NCI-H1436 (cell line): Measurements from ENCODE around the gene THEMIS.
"Not testable (repeated sequence)": the region's sequence is repeated elsewhere in the genome, so short reads cannot be mapped to it uniquely, and the experiment has no call there.

Source experiments
- DNase-seq: peaks from one replicate; lab custom pipeline; 2025; lab: John Stamatoyannopoulos, UW

Gene THEMIS, protein sequence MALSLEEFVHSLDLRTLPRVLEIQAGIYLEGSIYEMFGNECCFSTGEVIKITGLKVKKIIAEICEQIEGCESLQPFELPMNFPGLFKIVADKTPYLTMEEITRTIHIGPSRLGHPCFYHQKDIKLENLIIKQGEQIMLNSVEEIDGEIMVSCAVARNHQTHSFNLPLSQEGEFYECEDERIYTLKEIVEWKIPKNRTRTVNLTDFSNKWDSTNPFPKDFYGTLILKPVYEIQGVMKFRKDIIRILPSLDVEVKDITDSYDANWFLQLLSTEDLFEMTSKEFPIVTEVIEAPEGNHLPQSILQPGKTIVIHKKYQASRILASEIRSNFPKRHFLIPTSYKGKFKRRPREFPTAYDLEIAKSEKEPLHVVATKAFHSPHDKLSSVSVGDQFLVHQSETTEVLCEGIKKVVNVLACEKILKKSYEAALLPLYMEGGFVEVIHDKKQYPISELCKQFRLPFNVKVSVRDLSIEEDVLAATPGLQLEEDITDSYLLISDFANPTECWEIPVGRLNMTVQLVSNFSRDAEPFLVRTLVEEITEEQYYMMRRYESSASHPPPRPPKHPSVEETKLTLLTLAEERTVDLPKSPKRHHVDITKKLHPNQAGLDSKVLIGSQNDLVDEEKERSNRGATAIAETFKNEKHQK

DNA sequence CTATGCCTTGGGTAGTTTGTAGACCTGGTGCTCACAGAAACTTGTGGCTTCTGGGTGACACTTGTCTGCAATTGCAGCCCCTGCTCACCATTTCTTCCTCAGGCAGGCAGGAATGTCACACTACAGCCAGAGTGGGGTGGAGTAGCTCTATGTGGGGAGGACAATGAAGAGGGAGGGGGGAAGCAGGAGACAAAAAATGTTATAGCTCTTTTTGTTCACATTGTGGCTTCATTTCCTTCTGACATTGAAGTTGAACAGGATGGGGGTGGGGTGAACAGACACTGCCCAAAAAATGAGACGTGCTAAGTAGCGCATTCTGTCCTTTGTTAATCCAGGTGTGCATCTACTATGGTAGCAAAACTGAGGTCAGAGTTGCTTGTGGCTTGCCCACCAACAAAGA is at the start of gene THEMIS:
Gene THEMIS (minus strand): TSS at position 124 of the 400 bp plus-strand sequence. CDS start 126 bp downstream, outside the sequence.
- no peak for DNase-seq

DNA sequence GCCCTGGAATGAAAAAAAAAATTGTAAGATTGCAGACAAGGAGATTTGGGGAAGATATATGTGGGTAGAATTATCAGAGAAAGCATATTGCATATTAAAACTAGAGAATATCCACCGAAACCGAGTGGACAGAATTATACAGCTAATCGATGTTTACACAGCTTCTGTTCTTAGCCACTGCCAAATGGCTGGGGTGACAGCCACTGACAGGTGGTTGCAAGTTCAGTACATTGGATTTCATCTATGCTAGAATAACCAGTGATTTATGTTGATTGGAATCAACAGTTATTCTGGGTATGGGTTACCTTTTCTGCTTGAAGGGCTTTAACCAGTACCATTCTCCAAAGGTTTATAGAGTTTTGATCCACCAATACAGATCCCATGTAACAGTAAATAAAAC is 48.4 kb upstream of the THEMIS start:
- no peak for DNase-seq

DNA sequence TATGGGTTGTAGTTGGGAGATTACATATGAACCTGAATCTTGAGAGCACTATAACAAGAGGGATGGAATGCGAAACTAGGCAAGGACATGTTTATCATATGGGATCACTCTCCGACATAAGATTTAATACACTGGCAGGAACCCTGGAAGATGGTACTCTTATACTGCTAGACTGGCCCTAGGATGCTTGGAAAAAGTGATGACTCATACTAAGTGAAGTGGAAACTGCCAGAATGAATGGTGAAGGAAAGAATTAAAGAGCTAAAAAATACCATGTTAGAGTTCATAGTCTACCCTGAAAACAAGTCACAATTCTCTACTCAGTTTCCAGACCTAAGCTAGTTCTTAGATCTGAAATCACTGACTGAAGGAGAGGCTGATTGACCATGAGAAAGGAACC is 45.5 kb upstream of the THEMIS start:
- DNase-seq, result no peak

DNA sequence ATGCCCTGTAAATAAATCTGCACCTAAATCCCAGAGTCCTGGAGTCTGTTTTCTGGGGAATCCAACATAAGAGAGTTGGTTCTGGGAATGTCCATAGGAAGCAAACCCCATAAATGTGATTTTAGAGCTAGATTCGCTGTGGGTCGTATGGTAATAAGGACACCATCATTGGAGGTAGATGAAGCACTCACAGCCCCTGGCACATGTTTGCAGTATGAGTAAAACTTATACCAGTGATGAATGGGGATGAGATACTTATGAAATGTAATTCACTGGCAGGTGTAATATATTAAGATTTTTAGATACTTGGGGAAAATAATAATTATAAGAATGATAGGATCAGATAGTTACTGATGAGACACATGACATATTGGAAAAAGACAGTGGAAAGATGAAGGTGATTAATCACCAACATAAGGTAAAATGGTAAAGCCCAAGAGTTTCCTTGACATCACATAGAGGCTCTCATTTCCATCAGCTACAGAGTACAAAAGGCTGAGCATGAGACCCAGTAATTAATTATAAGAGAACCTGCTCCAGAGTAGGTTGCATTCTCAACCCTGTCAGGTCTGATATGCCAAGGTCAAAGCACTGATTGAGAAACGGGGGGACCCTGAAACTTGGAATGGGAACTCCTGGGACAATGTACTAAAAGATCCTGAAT is 44.7 kb upstream of the THEMIS start:
- no peak for DNase-seq

DNA sequence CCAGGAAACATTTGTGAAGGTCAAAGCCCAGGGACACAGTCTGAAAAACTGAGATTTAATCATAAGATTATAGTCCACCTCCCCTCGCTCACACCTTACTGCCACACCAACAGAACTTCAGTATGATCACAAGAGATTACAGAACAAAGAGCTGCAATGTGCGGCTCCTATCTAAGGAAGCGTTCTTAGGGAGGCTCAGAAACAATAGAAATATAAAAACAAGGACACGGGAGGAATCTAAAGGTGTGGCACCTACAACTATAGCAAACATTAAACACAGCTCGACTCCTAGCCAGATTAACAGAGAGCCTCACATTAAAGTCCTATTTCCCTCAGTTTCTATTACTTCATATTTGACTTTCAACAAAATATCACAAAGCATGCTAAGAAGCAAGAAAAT is 40.4 kb upstream of the THEMIS start:
- no peak for DNase-seq

DNA sequence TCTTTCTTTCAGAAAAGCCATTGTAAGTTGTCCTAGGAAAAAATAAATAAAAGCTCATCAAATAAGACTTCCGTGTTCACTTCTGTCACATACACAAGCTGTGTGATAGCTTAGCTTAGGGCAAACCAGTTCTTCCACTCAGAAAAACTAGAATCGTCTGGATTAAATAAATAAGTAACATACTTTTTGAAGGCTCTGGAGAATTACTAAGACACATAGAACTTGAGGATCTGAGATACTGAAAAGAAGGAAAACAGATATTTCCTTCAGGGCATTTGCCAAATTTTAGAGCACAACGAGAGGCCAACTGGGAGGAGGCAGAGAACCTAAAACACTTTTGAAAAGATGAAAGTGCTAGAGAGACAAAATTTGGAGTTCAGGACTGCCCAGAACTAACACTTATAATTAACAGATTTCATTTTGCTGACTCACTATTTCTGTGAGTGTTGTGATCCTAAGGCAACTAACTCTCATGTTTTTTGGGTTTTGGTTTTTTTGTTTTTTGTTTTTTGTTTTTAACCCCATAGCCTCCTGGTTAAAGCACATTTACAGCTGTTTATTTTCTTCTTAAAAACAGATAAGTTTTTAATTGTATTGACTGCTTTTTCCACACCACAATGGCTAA is 38.7 kb upstream of the THEMIS start:
- DNase-seq, result no peak

DNA sequence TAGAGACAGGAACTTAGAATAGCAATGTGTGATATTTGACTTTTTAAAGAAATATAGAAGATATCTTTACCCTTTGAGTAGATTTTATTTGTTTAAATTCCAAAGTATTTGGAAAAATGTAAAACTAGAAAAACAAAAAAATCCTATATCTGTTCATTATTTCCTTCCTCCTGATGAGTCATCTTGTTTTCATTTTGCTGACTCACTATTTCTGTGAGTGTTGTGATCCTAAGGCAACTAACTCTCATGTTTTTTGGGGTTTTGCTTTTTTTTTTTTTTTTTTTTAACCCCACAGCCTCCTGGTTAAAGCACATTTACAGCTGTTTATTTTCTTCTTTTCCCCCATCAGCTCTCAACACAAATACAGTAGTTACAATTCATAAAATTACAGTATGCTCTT is 37.8 kb upstream of the THEMIS start:
- DNase-seq, result no peak

DNA sequence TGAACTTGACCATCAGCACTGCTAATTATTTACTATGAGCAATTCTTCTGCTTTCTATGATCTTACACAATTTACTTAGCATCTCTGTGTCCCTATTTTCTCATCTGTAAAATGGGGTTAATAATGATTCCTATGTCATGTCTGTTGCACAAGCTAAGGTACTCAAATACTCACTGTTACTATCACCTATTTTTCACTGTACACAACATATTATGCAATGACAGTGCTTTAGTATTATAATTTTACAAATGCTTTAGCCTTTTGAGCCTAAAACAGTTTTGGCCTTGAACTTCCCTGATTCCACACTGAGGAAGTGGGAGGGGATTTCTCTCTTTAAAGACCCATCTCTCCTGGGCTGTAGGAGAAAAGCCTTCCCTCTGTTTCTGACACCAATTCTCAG is 36.9 kb upstream of the THEMIS start:
- DNase-seq, result no peak

DNA sequence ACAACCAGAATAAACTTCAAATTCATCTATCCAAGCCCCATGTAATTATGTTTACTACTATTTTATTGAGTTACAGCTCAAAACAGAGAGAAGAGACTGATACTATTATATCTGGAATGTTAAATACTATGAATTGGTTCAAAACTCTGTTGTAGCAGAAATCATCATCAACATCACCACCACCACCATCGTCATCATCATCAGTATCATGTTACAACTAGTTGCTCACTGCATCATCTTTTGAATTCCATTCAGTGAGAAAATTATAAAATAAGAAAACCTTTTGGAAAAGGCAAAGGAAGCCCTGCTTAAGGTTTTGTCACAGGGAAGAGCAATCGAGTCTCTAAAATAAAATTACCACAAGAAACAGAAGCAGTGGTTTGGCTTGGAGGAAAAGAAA is 36.2 kb upstream of the THEMIS start:
- no peak for DNase-seq

DNA sequence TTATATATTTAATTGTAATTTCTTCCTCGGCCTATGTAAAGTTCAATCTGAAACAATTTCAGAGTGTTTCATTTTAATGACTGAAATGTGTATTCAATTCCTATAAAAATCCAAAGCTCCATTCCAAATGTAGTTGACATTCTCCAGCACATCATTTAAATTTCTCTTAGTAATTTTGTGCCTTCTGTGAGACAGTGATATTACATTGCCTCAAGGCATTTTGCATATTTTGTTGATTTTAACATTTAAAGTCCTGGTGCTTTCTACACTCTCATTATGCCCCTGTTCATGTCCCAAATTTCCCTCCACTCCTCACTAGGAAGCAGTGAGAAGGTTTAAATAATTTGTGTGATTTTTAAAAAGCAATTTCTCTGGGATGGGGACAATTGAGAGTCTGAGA is 34.1 kb upstream of the THEMIS start:
- DNase-seq, result no peak

DNA sequence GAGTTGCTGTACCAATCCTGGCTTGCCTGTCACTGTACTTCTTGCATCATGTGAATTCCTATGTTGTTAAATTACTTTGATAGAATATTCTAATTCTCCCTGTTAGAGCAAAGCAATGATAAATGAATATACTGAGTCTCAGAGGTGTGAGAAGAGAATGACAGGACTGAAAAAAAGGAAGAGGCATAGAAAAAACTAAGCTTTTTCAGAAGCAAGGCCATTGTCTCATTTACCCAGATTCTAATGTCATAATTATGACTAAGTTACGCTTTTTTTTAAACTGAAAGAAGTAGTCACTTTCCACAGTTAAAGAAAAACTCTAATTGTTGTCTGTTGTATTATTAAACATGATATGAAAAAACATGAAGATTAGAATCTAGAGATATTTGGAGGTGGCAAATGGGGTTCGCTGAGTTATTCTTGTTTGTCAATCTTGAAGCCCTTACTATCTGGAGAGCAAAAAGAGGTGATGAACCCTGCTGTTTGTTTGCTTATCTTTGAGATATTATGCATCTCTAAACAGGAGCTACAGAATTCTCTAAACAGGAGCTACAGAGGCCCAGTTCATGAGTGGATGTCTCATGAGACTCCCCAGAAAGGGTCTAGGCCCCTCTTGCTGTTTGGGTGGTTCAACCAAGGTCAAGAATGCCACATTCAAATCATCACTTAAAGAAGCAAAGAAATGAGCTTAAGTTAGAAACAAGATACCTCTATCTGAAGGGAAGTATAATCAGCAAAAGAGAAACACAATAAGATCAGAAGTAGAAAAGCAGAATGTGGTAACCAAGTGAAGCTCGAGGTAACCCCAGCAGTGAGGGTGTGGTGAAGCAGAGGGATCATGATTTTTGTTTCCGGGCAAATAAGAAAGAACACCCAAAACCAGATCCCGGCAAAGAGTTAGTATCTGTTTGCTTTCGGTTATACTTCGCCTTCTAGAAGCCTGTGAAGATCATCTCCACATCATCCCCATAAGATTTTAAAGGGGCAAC is 33.3 kb upstream of the THEMIS start:
- no peak for DNase-seq

DNA sequence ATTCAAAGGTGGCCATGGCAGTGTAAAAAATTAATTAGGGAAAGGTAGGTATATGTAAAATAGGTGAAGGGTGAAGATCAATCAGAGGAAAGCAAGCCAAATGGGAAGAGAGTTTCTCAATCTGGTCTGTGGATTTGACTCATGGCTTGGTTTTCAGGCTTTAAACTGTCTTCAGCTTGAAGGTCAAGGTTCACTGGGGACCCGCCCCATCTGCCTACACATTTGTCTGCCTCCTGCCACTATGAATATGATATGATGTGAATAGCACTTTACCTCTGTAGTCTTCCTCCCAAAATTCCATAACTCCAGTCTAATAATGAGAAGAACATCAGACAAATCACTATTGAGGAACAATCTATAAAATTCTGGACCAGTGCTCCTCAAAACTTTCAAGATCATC is 32.3 kb upstream of the THEMIS start:
- DNase-seq, result no peak

DNA sequence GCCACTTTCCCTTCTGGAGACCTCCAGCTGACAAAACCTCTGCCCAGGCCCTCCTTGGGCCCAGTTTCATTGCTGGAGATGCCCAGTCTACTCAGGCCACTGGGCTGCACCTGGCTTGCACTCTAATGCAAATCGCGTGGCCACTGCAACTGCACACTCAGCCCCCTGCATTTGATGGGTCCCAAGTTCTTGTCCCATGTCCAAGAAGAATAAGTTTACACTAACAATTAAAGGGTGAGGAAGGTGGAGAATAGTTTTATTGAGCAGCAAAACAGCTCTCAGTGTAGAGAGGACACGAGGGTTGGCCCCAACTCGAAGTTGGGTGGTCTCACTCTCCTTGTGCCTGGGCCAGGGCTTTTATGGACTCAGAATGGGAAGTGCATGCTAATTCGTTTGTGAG is 31.9 kb upstream of the THEMIS start:
- no peak for DNase-seq

DNA sequence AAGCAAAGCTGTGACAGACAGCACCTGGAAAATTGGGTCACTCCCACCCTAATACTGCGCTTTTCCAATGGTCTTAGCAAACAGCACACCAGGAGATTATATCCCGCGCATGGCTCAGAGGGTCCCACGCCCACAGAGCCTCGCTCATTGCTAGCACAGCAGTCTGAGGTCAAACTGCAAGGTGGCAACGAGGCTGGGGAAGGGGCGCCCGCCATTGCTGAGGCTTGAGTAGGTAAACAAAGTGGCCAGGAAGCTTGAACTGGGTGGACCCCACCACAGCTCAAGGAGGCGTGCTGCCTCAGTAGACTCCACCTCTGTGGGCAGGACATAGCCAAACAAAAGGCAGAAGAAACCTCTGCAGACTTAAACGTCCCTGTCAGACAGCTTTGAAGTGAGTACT is 25.6 kb upstream of the THEMIS start:
- not testable (repeated sequence) for DNase-seq

DNA sequence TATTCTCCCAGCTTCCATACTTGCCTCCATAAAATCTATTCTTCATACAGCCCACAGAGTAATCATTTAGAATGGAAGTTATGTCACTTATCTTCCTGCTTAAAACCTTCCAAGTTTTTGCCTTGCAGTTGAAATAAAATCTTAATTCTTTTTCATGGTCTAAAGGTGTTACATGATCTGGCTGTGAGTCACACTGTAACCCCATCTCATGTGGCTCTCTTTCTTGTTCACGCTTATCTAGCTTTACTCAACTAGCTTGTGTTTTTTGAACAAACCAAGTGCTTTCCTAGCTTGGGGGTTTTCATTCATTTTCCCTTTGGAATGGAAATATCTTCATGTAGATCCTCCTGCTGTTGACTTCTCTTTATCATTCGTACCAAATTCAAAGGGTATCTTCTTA is 23.6 kb upstream of the THEMIS start:
- DNase-seq, result no peak

DNA sequence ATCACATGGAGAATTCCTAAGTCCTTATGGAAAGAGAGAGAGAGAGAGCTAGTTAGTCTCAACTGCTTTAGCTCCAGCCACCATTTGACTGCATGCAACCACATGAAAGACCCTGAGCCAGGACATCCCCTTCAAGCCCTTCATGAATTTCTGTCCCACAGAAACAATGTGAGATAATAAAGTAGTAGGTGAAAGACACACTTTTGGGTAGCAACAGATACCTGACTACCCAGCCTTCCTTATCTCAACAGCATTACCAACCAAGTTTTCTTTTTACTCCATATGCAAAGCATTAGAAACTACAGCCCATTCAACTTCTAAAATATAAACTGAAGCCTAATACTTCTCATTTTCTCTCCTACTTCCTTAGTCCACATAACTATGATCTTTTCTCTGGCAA is 23.2 kb upstream of the THEMIS start:
- no peak for DNase-seq

DNA sequence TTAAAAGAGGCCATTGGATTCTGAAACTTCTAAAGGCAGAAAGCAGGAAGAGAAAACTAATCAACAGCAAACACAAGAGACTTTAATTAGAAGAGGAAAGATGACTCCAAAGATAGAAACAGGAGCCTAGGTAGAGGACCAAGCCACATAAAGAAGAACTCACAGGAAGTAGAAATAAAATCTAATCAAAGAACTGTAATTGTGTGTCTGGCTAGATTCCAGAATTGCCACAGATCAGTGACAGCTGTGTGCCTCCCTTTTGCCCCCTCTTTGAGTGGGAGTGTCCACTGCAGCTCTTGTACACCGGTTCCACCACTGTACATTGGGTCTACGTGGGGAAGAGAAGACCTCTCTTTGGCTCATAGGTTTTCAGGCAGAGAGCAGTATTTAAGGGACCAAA is 22.3 kb upstream of the THEMIS start:
- no peak for DNase-seq

DNA sequence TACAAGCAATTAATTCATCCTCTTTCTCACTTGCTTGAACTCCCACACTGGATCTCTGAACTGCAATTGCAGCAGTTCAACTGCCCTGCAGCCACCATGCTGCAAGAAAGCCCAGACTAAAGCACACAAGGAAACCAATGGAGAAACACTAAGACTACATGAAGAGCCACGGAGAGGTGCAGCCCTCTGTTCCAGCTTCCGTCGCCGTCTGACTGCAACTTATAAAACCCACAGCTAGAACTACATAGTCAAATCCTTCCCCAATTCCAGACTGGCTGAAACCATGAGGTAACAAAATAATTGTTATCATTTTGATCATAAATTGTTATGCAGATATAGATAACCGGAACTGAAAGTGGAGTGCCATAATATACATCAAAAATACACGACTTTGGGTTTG is 21.1 kb upstream of the THEMIS start:
- no peak for DNase-seq

DNA sequence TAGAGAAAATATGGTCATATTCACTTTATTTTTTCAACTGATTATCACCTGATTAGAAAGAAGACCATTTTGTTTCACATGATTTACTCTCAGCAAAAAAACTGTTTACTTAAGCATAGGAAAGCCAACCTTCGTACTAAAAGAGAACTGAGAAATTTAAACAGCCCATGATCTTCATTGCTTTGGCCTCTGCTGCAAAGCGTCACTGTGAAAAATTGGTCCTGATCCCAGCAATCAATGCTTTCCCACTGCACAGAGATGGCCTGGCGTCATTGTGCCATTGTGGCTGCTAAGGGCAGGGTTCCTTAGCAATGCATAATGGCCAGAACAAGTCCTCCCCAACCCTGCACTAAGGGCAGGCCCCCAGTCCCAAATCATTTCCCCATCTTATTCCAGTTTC is 19.9 kb upstream of the THEMIS start:
- DNase-seq, result no peak

DNA sequence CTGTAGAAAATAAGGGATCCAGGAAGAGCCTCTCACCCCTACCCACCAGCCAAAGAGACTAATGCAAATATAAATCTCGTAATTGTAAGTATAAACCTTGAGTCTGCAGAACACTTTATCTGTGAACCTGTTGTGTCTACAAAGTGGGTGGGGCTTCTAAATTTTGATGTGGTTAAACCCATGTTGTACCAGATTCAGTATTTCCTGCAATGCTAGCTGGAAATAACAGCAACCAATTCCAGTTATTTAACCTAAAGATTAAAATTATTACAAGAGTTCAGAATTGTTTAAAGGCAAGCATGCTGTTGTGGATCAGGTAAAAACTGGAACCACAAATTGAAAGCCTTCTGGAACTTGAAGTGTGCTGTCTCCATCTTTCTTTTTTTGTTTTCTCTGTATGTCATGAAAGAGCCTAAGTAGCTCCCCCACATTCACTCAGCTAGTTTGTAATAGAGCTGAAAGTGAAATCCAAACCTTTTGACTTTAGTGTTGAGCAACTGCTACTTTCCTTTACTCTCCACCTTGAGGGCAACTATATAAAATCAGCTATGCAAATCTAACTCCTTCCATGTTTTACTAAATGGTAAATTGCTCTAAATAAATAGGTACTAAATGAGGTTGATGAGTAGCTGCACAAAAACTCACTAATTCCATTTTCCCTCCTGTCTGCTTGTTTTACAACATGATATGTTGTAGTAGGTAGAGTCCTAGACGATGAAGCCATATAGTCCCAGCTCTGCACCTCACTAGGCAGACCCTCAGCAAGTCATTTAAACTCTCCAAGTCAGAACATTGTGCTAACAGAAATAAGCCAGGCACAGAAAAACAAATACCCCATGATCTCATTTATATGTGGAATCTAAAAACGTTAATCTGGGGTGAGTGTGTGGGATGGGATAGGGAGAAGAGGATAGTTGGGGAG is 17.9 kb upstream of the THEMIS start:
- no peak for DNase-seq
